Measurements from ENCODE around the gene DPCD.
A peak's percentile ranks its signal among the peaks of the same experiment; 100 is the strongest.

The DPCD gene

DNA sequence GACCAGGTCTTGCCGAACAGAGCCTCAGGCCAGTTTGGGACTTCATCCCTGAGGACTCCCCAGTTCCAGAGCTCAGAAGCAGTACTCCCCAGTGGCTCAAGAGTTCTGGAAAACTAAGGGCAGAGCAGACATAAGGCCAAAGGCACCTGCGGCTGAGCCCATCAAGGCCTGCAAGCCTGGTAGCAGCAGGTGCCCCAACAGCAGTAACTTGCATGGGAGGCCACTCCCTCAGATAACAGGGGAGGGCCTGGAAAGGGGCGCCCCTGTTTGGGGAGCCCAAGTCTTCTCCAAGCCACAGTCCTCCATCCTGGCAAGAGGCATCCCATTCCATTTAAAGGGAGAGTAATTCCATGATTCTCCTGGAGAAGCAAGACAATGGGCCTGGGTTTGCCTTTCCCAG, 13.0 kb upstream of the DPCD start:
- H3K27ac ChIP-seq (ENCODE audit: low read depth, low read length): no peak overlapping the region
- H2AFZ ChIP-seq (ENCODE audit: low read length, unreplicated experiment): no peak overlapping the region
- no peaks in the 10 kb centered on the region for H3K79me2 ChIP-seq (ENCODE audit: control insufficient read depth, insufficient read depth, low read length, unreplicated experiment)
- no peaks in the 10 kb centered on the region for H3K27me3 ChIP-seq (ENCODE audit: insufficient read depth, low read length)
- no peak overlapping the region for H3K4me3 ChIP-seq (ENCODE audit: low read depth, low read length)
- no peaks in the 10 kb centered on the region for H3K36me3 ChIP-seq (ENCODE audit: insufficient read depth, low read length)
- peaks cover 3% of the 10 kb centered on the region for H3K4me1 ChIP-seq (ENCODE audit: control insufficient read depth, insufficient read depth, low read length, unreplicated experiment)

DNA sequence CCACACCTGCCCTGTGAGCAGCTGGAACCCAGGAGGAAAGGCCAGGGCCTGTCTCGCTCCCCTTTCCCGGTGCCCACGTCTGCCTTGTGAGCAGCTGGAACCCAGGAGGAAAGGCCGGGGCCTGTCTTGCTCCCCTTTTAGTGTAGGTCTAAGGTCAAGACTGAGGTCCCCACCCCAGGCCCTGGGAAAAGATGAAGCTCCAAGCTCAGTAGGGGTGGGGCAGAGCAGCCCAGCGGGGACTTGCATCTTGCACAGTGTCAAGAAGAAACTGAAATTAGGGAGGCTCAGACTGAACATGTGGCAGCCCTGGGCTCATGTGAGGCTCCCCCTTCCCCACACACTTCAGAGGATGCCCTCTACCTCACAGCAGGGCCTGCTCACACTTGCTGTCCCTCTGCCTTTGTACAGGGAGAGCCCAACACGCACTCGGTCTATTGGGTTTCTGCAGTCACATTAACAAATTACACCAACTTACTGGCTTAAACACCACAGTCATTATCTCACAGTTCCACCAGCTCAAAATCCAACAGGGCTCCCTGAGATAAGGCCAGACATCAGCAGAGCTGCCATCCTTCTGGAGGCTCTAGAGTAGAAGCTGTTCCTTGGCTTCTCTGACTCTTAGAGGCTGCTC, 12.4 kb upstream of the DPCD start:
- no peaks in the 10 kb centered on the region for H3K27me3 ChIP-seq (ENCODE audit: insufficient read depth, low read length)
- H3K4me3 ChIP-seq (ENCODE audit: low read depth, low read length): no peak overlapping the region
- no peaks in the 10 kb centered on the region for H3K36me3 ChIP-seq (ENCODE audit: insufficient read depth, low read length)
- no peak overlapping the region for H2AFZ ChIP-seq (ENCODE audit: low read length, unreplicated experiment)
- H3K4me1 ChIP-seq (ENCODE audit: control insufficient read depth, insufficient read depth, low read length, unreplicated experiment): peaks cover 3% of the 10 kb centered on the region
- H3K27ac ChIP-seq (ENCODE audit: low read depth, low read length): no peak overlapping the region
- no peaks in the 10 kb centered on the region for H3K79me2 ChIP-seq (ENCODE audit: control insufficient read depth, insufficient read depth, low read length, unreplicated experiment)

DNA sequence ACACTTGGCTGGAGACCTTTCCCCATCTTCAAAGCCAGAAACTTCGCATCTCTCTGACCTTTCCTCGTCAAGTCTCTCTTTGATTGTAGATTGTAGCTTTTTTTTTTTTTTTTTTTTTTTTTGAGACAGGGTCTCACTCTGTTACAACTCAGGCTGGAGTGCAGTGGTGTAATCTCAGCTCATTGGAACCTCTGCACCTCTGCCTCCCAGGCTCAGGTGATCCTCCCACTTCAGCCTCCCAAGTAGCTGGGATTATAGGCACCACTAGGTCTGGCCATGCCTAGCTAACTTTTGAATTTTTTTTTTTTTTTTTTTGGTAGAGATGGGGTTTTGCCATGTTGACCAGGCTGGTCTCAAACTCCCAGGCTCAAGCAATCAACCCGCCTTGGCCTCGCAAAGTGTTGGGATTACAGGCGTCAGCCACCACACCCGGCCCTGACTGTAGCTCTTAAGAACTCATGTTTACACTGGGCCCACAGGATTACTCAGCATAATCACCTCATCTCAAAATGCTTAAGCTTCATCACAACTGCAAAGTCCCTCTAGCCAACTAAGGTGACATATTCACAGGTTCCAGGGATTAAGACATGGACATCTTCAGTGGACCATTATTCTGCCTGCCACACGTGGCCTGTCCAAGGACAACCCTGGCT, 11.8 kb upstream of the DPCD start:
- no peaks in the 10 kb centered on the region for H3K4me1 ChIP-seq (ENCODE audit: control insufficient read depth, insufficient read depth, low read length, unreplicated experiment)
- no peaks in the 10 kb centered on the region for H3K79me2 ChIP-seq (ENCODE audit: control insufficient read depth, insufficient read depth, low read length, unreplicated experiment)
- H3K27ac ChIP-seq (ENCODE audit: low read depth, low read length): no peak overlapping the region
- no peak overlapping the region for H2AFZ ChIP-seq (ENCODE audit: low read length, unreplicated experiment)
- no peaks in the 10 kb centered on the region; the same call in 1 of the 2 replicates for H3K36me3 ChIP-seq (ENCODE audit: insufficient read depth, low read length)
- no peak overlapping the region for H3K4me3 ChIP-seq (ENCODE audit: low read depth, low read length)
- H3K27me3 ChIP-seq (ENCODE audit: insufficient read depth, low read length): no peaks in the 10 kb centered on the region

DNA sequence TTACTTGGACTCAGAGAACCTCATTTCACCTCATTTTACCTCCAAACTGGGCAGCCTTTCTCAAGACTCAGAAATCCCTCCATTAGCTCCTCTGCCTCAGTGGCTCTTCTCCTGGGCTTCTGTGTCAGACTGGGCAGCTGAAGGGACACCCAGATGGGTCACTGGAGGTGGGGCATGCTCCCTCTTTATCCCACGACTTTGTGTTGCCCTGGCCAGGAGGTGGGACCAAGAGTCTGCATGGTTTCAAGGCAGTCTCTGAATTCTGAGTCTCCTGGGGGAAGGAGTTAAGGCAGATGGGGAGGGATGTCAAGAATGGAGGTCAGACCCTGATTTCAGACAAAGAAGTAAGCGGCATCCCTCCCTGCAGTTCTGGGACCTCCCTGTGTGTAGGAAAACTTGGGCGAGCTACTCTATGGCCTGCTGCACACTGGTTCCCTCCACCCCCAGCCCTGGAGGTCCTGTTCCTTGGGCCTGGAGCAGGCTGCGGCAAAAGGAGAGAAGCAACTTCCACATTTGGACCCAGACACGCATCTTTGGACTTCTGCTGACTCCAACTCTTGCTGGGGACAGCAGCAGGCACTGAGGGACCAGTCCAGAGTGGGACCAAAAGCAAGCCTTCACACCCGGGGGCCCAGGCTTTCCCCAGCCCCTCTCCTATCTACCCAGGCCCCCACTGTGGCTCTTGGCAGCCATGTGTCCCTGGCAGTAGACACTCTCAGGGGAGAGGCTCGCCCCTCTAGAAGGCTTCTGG, 10.8 kb upstream of the DPCD start:
- H3K4me1 ChIP-seq (ENCODE audit: control insufficient read depth, insufficient read depth, low read length, unreplicated experiment): no peaks in the 10 kb centered on the region
- H3K36me3 ChIP-seq (ENCODE audit: insufficient read depth, low read length): no peaks in the 10 kb centered on the region; the same call in 1 of the 2 replicates
- no peak overlapping the region for H3K4me3 ChIP-seq (ENCODE audit: low read depth, low read length)
- H3K27me3 ChIP-seq (ENCODE audit: insufficient read depth, low read length): no peaks in the 10 kb centered on the region
- H3K27ac ChIP-seq (ENCODE audit: low read depth, low read length): no peak overlapping the region
- H3K79me2 ChIP-seq (ENCODE audit: control insufficient read depth, insufficient read depth, low read length, unreplicated experiment): no peaks in the 10 kb centered on the region
- H2AFZ ChIP-seq (ENCODE audit: low read length, unreplicated experiment): no peak overlapping the region

DNA sequence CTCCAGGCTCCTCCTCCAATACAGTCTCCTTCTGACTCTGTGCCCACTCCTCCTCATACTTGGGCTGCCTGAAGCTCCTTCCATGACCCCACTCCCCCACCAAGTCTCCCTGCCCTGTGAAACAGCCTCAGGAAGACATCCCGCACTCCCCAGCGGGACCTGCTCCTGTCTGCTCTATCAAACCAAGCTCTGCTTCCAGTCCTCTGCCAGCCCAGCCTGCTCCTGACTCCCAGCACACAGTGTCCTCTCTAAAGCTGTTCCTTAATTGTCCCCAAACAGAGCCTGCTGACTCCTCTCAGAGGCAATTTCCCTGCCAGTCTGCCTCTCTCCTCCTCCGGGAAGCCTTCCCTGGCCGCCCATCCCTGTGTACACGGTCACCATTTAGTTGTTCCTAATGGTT, 9.9 kb upstream of the DPCD start:
- Histone ChIP-seq H3K79me2 (ENCODE audit: control insufficient read depth, insufficient read depth, low read length, unreplicated experiment) (no peaks in the 10 kb centered on the region), H3K4me3 (ENCODE audit: low read depth, low read length) (no peak overlapping the region), H3K4me1 (ENCODE audit: control insufficient read depth, insufficient read depth, low read length, unreplicated experiment) (no peaks in the 10 kb centered on the region), H3K36me3 (ENCODE audit: insufficient read depth, low read length) (no peaks in the 10 kb centered on the region; the same call in 1 of the 2 replicates), H2AFZ (ENCODE audit: low read length, unreplicated experiment) (no peak overlapping the region), H3K27me3 (ENCODE audit: insufficient read depth, low read length) (no peaks in the 10 kb centered on the region), H3K27ac (ENCODE audit: low read depth, low read length) (no peak overlapping the region)

DNA sequence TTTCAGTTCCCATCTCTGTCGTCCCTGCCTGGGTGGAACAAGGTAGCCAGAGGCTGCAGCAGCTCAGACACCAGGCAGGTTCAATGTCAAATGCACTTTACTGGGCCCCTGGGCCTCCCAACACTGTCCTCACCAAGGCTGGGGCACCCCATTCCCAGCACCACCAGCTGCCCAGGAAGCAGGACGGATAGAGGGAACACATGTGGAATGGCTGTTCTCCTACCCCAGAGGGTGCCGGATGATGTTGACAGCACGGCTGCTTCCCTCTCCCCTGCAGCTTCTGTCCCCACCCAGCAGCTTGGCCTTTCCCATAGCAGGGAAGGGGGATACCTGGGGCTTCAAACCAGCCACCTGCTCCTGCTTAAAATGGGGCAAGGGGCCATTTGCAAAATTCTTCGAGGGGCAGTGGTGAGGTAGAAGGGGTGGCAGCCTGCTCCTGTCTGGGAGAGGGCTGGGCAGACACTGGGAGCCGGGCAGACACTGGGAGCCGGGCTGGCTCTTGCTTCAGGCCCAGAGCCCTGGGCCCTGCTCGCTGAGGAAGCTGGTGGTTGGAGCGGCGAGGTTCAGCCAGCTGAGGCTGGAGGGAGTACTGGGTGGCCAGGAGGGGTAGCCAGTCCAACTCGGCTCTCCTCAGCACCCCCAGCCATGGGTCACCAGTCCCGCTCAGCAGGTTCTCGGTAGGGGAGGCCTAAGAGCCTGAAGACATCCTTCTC, 9.2 kb upstream of the DPCD start:
- H3K27ac ChIP-seq (ENCODE audit: low read depth, low read length): no peak overlapping the region
- no peaks in the 10 kb centered on the region for H3K4me1 ChIP-seq (ENCODE audit: control insufficient read depth, insufficient read depth, low read length, unreplicated experiment)
- H3K36me3 ChIP-seq (ENCODE audit: insufficient read depth, low read length): peaks cover 2% of the 10 kb centered on the region; the same call in 1 of the 2 replicates
- H2AFZ ChIP-seq (ENCODE audit: low read length, unreplicated experiment): no peak overlapping the region
- no peak overlapping the region for H3K4me3 ChIP-seq (ENCODE audit: low read depth, low read length)
- no peaks in the 10 kb centered on the region for H3K79me2 ChIP-seq (ENCODE audit: control insufficient read depth, insufficient read depth, low read length, unreplicated experiment)
- H3K27me3 ChIP-seq (ENCODE audit: insufficient read depth, low read length): no peaks in the 10 kb centered on the region

DNA sequence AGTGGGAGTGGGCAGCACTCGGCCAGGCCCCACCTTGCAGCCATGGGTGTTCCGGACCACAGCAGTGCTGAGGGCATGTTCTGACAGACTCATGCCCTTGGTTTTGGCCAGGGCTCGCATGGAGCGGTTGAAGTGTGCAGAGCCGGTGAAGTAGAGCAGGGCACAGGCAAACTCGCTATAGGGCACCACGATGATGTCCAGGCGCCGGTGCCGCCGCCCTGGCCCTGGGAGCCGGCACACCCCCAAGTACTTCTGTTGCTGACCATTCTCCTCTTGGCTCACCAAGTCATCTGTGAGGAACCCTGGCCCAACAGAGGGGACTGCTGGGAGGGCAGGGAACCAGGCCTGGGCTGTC, 8.6 kb upstream of the DPCD start:
- Histone ChIP-seq H3K79me2 (ENCODE audit: control insufficient read depth, insufficient read depth, low read length, unreplicated experiment) (no peaks in the 10 kb centered on the region), H3K27ac (ENCODE audit: low read depth, low read length) (no peak overlapping the region), H3K4me3 (ENCODE audit: low read depth, low read length) (no peak overlapping the region), H2AFZ (ENCODE audit: low read length, unreplicated experiment) (no peak overlapping the region), H3K36me3 (ENCODE audit: insufficient read depth, low read length) (peaks cover 3% of the 10 kb centered on the region; the same call in 1 of the 2 replicates), H3K27me3 (ENCODE audit: insufficient read depth, low read length) (no peaks in the 10 kb centered on the region), H3K4me1 (ENCODE audit: control insufficient read depth, insufficient read depth, low read length, unreplicated experiment) (no peaks in the 10 kb centered on the region)

DNA sequence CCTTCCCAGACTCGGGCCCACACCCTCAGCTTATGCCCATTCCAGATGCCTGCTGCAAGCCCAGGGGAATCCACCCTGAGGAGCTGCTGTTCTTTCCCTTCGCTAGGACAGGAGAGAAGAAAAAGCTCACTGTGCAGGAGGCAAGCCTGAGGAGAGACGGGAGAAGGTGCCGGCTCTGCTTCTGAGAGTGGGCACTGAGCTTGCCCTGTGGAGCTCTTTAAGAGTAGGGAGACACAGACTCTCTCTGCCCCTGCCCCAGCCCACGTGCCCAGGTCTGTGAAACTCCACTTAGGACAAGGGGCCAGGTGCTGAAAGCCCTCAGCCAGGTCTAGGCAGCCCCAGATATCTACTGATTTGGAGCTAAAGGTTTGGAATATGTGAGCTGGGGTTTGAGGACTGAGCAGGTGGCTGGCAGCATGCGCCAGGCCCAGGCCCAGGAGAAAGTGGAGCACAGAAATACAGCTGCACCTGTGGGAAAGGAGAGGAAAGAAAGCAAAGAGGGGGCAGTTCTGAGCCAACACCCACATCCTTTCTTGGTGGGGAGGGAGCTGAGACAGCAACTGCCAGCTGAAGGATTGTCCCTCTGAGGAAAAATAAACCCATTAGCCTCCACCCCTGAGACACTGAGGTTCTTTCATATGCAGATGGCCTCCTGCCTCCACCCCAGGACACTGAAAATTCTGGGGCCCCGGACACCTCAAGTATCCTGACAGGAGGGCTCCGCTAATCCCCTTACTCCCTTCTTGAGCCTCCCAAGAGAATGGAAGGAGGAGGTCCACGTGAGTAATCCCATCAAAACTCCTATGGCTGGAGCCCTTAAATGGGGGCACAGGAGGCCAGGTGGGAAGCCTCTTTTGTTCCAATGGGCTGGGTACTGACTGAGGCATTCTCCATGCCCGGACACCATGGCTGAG, 7.4 kb upstream of the DPCD start:
- H3K4me1 ChIP-seq (ENCODE audit: control insufficient read depth, insufficient read depth, low read length, unreplicated experiment): no peaks in the 10 kb centered on the region
- H3K4me3 ChIP-seq (ENCODE audit: low read depth, low read length): no peak overlapping the region
- peaks cover 3% of the 10 kb centered on the region; the same call in 1 of the 2 replicates for H3K36me3 ChIP-seq (ENCODE audit: insufficient read depth, low read length)
- no peaks in the 10 kb centered on the region for H3K27me3 ChIP-seq (ENCODE audit: insufficient read depth, low read length)
- no peak overlapping the region for H2AFZ ChIP-seq (ENCODE audit: low read length, unreplicated experiment)
- no peaks in the 10 kb centered on the region for H3K79me2 ChIP-seq (ENCODE audit: control insufficient read depth, insufficient read depth, low read length, unreplicated experiment)
- H3K27ac ChIP-seq (ENCODE audit: low read depth, low read length): no peak overlapping the region

DNA sequence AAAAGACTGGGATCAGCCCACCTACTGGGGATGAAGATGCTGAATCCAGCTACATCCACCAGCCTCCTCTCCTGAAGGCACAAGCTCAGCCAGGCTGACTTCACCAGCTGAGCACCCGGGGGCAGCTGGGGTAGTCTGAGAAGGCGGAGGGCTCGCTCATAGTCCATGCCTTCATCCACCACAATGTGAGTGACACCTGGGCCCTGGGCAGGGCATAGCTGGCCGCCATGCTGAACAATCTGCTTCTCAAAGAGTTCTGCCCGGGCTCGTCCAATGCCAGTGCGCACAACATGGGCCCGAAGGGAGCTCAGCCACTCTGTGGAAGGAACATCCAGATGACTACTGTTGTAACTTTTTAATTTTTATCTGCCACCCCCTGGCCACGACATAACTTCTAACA, 2.3 kb upstream of the DPCD start:
- H3K27ac ChIP-seq (ENCODE audit: low read depth, low read length): no peak overlapping the region
- H3K4me1 ChIP-seq (ENCODE audit: control insufficient read depth, insufficient read depth, low read length, unreplicated experiment): peaks cover 7% of the 10 kb centered on the region
- H3K36me3 ChIP-seq (ENCODE audit: insufficient read depth, low read length): peaks cover 3% of the 10 kb centered on the region; the same call in 1 of the 2 replicates
- H3K79me2 ChIP-seq (ENCODE audit: control insufficient read depth, insufficient read depth, low read length, unreplicated experiment): peaks cover 14% of the 10 kb centered on the region
- H3K27me3 ChIP-seq (ENCODE audit: insufficient read depth, low read length): no peaks in the 10 kb centered on the region
- H2AFZ ChIP-seq (ENCODE audit: low read length, unreplicated experiment): no peak overlapping the region
- no peak overlapping the region for H3K4me3 ChIP-seq (ENCODE audit: low read depth, low read length)

DNA sequence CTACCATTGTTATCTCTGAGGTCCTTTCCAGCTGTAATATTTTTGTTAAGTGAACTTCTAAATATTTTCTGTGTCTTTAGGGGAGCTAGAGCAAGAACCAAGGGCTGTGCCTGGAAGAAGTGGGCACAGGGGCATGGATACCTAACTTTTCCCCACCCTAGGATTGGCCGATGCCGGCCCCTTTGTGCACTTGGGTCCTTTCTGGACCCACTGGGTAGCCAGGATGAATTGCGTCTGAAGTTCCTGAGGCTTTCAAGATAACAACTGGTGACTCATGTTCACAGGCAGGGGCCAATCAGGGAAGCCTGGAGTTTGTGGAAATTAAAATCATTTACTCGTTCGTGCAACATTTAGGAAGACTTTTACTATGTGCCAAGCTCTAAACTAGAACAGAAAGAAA, 758 bp downstream of the DPCD start:
- Histone ChIP-seq H3K4me1 (ENCODE audit: control insufficient read depth, insufficient read depth, low read length, unreplicated experiment) (peaks cover 7% of the 10 kb centered on the region), H3K36me3 (ENCODE audit: insufficient read depth, low read length) (peaks cover under 1% of the 10 kb centered on the region; the same call in 1 of the 2 replicates), H3K4me3 (ENCODE audit: low read depth, low read length) (peak overlapping the region; percentile 100), H3K27me3 (ENCODE audit: insufficient read depth, low read length) (no peaks in the 10 kb centered on the region), H2AFZ (ENCODE audit: low read length, unreplicated experiment) (peak overlapping the region; percentile 90), H3K79me2 (ENCODE audit: control insufficient read depth, insufficient read depth, low read length, unreplicated experiment) (peaks cover 14% of the 10 kb centered on the region), H3K27ac (ENCODE audit: low read depth, low read length) (no peak overlapping the region)
